Measurements from ENCODE around the gene CD72.
"Not testable (repeated sequence)": the region's sequence is repeated elsewhere in the genome, so short reads cannot be mapped to it uniquely, and the experiment has no call there.

Gene CD72

GRCh38 chr9:35593581-35593980 lies 24.6 kb downstream of the CD72 start:
- H3K4me3 ChIP-seq (ENCODE audit: low read depth, low read length) = no peak overlapping the region
- TF ChIP-seq CTCF (IDR thresholded peaks at IDR 0.05; ENCODE audit: low read depth, low read length) = no peak

DNA sequence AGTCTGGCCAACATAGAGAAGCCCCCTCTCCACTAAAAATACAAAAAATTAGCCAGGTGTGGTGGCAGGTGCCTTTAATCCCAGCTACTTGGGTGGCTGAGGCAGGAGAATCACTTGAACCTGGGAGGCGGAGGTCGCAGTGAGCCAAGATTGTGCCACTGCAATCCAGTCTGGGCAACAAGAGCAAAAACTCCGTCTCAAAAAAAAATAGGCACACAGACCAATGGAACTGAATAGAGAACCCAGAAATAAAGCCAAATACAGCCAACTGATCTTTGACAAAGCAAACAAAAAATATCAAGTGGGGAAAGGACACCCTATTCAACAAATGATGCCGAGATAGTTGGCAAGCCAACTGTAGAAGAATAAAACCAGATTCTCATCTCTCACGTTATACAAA lies 29.7 kb downstream of the CD72 start:
- not testable (repeated sequence) for H3K4me3 ChIP-seq (ENCODE audit: low read depth, low read length)

GRCh38 chr9:35584681-35585080 lies 33.5 kb downstream of the CD72 start:
- H3K4me3 ChIP-seq (ENCODE audit: low read depth, low read length) = not testable (repeated sequence)

GRCh38 chr9:35583521-35583920 lies 34.7 kb downstream of the CD72 start:
- H3K4me3 ChIP-seq (ENCODE audit: low read depth, low read length) = not testable (repeated sequence)

DNA sequence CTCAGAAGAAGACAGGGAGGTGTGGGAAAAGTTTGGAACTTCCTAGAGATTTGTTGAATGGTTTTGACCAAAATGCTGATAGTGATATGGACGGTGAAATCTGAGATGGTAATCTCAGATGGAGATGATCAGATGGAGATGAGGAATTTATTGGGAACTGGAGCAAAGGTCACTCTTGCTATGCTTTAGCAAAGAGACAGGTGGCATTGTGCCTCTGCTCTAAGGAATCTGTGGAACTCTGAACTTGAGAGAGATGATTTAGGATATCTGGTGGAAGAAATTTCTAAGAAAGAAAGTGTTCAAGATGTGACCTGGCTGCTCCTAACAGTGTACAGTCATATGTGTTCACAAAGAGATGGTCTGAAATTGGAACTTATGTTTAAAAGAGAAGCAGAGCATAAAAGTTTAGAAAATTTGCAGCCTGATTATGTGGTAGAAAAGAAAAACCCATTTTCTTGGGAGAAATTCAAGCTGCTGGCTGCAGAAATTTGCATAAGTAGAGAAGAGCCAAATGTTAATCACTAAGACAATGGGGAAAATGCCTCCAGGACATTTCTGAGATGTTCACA lies 38.5 kb downstream of the CD72 start:
- H3K4me3 ChIP-seq (ENCODE audit: low read depth, low read length) = not testable (repeated sequence)

DNA sequence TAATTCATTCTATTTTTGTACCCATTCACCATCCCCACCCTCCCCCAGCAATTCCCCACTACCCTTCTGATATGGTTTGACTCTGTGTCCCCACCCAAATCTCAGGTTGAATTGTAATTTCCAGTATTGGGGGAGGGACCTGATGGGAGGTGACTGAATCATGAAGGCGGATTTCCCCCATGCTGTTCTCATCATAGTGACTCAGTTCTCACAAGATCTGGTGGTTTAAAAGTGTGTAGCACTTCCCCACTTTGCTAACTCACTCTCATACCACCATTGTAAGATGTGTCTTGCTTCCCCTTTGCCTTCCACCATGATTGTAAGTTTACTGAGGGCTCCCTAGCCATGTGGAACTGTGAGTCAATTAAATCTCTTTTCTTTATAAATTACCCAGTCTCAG lies 39.1 kb downstream of the CD72 start:
- no peak for TF ChIP-seq CTCF (IDR thresholded peaks at IDR 0.05; ENCODE audit: low read depth, low read length)

DNA sequence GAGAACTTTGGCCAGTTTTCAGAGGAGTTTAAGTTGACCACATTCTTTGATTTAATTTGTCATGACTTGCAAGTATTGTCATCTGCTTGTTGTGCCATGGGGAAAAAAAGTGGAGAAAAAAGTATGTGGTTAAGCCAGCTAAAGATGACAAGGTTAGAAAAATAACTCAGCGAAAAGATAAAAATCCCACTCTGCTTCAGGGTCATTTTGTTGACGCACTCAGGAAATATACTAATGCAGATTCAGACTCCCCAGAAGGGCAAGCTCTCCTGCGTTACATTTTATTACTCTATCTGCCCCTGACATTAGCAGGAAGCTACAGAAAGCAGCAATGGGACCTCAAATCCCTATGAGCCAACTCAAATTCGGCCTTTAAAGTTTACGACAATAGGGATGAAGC lies 40.7 kb downstream of the CD72 start:
- no peak overlapping the region for H3K4me3 ChIP-seq (ENCODE audit: low read depth, low read length)
- TF ChIP-seq CTCF (IDR thresholded peaks at IDR 0.05; ENCODE audit: low read depth, low read length) = no peak

More for the DNA sequence above, 39.1 kb downstream of the CD72 start:
- H3K4me3 ChIP-seq (ENCODE audit: low read depth, low read length) = no peak overlapping the region

DNA sequence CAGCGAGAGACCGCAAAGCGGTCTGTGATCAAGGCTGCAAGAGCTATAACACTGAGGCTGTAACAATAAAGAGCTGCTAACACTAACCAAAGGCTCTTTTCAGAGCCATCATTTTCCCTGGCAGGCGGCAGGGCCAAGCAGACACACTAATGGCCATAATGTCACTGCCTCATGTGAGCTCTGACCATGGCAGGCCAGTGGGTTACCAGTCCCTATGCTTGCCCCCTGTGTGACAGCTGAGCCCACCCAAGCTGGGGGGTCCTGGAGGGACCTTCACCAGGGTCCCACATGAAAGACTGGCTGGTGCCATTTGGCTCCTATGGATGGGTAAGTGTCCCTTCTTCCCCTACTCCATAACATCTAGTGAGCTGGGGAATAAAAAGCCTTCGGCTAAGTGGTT lies 42.7 kb downstream of the CD72 start:
- H3K4me3 ChIP-seq (ENCODE audit: low read depth, low read length) = no peak overlapping the region
- TF ChIP-seq CTCF (IDR thresholded peaks at IDR 0.05; ENCODE audit: low read depth, low read length) = no peak

GRCh38 chr9:35574578-35575122 lies 43.6 kb downstream of the CD72 start:
- no peak overlapping the region for H3K4me3 ChIP-seq (ENCODE audit: low read depth, low read length)
- no peak for TF ChIP-seq CTCF (IDR thresholded peaks at IDR 0.05; ENCODE audit: low read depth, low read length)
